NCI-H1092 treated with DMSO at 0.1 percent for 48 hours (cell line): ENCODE results near the gene SUB1.

ENCODE experiments used
- DNase-seq: peaks from one replicate; lab custom pipeline; 2025; lab: John Stamatoyannopoulos, UW

Gene SUB1

DNA sequence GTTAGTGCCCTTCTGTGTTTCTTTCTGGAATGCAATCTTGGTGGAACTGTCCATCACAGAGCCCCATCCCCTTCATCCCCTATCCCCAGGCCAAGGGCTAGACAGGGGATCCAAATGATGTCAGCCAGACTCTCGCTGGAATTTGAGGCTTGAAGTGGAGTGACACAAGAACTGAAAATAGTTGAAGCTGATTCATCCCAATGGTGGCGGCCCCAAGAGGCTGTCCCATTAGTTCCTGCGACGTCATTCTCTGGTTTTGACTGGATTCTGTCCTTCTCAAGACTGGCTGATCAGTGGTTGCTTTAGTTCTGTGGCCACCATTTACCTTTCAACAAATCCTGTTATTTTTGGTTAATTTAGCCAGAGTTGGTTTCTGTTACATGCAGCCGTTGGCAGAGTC lies 59.9 kb downstream of the SUB1 start:
- no peak for DNase-seq

DNA sequence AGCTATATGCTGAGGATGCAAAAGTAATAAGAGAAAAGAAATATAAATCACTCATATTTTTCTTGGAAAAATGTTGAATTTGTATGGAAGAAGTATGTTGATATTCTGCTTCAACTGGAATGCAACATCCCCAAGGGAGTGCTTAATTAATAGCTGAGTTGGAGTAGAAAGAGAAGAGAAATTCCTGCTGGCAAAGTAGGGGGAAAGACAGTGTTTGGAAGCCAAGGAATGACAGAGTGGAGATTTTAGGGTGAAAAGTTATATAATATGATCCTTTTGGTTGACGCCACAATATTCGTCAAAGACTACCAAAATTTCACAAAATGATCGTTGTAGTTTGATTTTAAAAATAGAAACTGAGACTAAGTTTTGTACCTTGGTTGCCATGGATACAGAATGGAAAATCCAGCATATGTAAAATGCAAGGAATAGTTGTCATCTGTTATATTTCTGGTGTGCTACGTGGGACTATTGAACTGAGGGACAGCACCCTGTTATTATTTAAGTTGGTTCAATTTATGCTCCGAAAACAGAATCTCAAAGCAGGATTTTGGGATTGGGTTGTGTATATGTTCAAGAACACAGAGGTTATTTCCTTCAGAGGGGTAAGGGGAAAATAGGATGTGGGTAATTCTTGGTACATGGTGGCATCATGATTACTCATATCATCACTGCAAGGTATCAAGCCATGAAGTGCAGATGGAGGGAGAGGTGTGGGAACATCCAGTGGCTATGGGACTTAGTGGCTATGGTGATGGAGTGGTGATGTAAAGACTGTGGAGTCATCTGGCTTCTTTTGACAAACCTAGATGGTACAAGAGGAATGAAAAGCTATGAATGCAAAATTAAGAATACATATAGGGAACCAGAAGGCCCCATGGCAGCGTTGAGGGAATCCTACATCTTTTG lies 61.0 kb downstream of the SUB1 start:
- DNase-seq = no peak

DNA sequence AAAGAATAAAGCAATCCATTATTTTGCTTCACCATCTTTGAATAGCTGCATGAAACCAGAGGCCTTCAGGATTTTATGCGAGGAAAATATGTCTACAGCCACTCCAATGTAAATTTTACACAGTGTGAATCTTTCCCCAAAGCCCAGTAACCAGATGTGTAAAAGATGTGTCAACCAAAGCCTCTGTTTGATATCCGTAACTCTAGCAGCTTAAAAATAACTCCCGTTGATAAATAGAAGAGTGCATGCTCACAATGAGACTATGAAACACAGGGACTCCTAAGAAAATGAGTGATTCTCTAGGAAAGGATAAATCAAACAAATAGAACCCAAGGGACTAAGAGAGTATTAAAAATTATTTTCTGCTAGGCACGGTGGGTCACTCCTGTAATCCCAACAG lies 65.7 kb downstream of the SUB1 start:
- DNase-seq = no peak

DNA sequence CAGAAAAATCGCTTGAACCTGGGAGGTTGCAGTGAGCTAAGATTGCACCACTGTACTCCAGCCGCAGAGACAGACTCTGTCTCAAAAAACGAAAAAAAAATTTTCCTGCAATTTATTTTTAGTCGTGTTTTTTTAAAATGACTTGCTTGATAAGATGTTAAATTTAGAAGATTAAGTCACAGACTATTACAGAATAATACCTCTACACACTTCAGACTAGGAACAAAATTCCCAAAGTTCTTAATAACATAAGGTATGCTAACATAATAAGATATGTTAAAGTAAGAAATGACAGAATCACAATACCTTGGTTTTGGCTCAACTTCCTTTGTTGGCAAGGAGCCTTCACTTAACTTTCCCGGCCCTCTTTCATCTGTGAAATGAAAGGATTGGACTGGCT lies 66.3 kb downstream of the SUB1 start:
- DNase-seq = no peak
